Activated CD8-positive, alpha-beta memory T cell treated with anti-CD3 and anti-CD28 coated beads for 4 hours (primary cell): ENCODE data around the gene BACE1-AS.
"Not testable (repeated sequence)": the region's sequence is repeated elsewhere in the genome, so short reads cannot be mapped to it uniquely, and the experiment has no call there.

Experiments used
- DNase-seq, 2 donors: peaks; one replicate each; pipeline ENCODE4 v3.0.0-alpha.2; 2020; ENCODE audit warnings: low read depth in 2 of 2

The BACE1-AS gene

GRCh38 chr11:117327255-117327566 is 36.1 kb downstream of the BACE1-AS start:
- not testable (repeated sequence) for DNase-seq

GRCh38 chr11:117327567-117328374 is 36.6 kb downstream of the BACE1-AS start, which contains the start of gene CEP164:
TSS of gene CEP164 (plus strand) at chr11:117327854. CDS start at chr11:117338587, 10,733 bp downstream.
- DNase-seq: peak; percentile 89 to 92

- no peak for DNase-seq
Measured at GRCh38 chr11:117328375-117329010, 37.3 kb downstream of the BACE1-AS start.

GRCh38 chr11:117332843-117333242 is 41.7 kb downstream of the BACE1-AS start:
- no peak for DNase-seq

GRCh38 chr11:117333917-117334316 is 42.8 kb downstream of the BACE1-AS start:
- DNase-seq: no peak

- DNase-seq: no peak
Measured at GRCh38 chr11:117334896-117335295, 43.8 kb downstream of the BACE1-AS start.

GRCh38 chr11:117335399-117335798 is 44.3 kb downstream of the BACE1-AS start:
- DNase-seq: no peak

- DNase-seq: no peak
Measured at GRCh38 chr11:117337076-117337475, 45.9 kb downstream of the BACE1-AS start.
